Right atrium auricular region (tissue), 2 donors: Measurements from ENCODE around the gene SIT1. TPM values are rescaled to one million over a fixed set of nuclear protein-coding genes. Genes with fewer than 3 reads are reported as not detected.

Experiments used
- DNase-seq: peaks from one replicate; pipeline ENCODE4 v3.0.0-alpha.2; 2019; ENCODE audit warnings: low spot score
- H3K27ac ChIP-seq, 2 donors: fragments of 200-600 bp; sonication (generic); 1 replicate in 1 of 2; 2 replicates in 1 of 2; pipeline ENCODE4 v1.5.1; 2016 to 2019
- H3K27me3 ChIP-seq, 2 donors: fragments of 200-600 bp; sonication (generic); one replicate each; pipeline versions ENCODE4 v1.5.1 to v1.6.0; 2017 to 2019
- H3K36me3 ChIP-seq: fragments of 200-600 bp; sonication (generic); one replicate; pipeline ENCODE4 v1.5.1; 2016
- H3K4me1 ChIP-seq, 2 donors: fragments of 200-600 bp; sonication (generic); one replicate each; pipeline versions ENCODE4 v1.5.1 to v1.6.0; 2017 to 2019
- H3K4me3 ChIP-seq, 2 donors: fragments of 200-600 bp; sonication (generic); 1 replicate in 1 of 2; 2 replicates in 1 of 2; pipeline ENCODE4 v1.5.1; 2017 to 2019; ENCODE audit warnings: mild to moderate bottlenecking in 1 of 2, moderate library complexity in 1 of 2
- H3K9me3 ChIP-seq, 2 donors: fragments of 200-600 bp; sonication (generic); one replicate each; pipeline ENCODE4 v1.5.1; 2019
- CTCF ChIP-seq, 2 donors: fragments of 200-600 bp; sonication (generic); IDR thresholded peaks; one replicate each; pipeline ENCODE4 v1.5.1; 2019; ENCODE audit warnings: antibody characterized with exemption in 2 of 2
- total RNA-seq, 2 donors: library from RNA; depleted of rRNA; stranded (reverse); fragments of >200 nt; gene quantifications; one replicate each; pipeline ENCODE4 v1.1.0, GENCODE V29; 2016

Gene SIT1
- total RNA-seq, 2 donors from 2014 or later = 0.55 TPM; not detected in 1

DNA sequence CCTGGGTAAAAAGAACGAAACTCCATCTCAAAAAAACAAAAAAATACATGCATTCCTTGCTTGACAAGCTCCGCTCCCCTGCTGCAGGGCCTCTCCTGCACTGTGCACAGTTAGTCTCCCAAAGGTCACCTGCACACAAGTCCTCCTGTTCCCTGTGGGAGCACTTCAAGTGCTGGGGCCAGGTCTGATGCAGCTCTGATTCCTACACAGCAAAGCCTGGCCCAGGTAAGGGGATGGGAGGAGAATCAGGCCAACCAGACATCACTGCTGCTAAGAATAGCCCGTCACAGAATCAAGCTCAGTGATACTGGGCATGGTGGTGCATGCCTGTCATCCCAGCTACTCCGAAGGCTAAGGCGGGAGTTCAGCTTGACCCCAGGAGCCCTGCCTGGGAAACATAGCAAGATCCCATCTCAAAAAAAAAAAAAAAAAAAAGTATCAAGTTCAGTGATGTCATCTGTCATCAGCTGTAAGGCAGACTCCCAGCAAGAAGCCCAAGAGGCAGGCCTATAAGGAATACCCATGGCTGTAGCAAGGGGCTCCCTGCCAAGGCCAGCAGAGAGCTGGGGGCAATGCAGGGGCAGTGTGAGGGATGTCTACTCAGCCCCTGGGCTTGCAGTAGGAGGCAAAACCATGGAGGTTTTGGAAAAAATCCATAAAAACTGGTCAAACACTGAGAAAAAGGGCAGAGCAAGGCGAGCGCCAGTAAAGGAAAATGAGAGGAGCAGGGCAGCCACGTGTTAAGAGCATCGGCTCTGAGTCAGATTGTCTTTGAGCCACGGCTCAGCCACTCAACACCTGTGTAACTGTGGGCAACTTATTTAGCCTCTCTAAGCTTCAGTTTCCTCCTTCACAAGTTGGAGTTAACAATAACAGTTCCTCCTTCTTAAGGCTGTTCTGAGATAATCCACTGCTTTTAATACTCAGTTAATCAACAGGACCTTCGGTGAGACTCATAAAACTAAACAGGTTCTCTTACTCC lies 35.8 kb upstream of the SIT1 start:
- Histone ChIP-seq H3K4me1 (peaks cover 0 to 56% of the 10 kb centered on the region in 2 donors), H3K4me3 (peak overlapping the region; percentile 70 to 74), H3K27me3 (no peaks in the 10 kb centered on the region), H3K9me3 (no peaks in the 10 kb centered on the region), H3K36me3 (peaks cover 50% of the 10 kb centered on the region), H3K27ac (peak overlapping the region; percentile 97 to 99)
- DNase-seq = no peak
- TF ChIP-seq CTCF (IDR thresholded peaks at IDR 0.05) = no peak

GRCh38 chr9:35685506-35685905 lies 34.8 kb upstream of the SIT1 start:
- no peaks in the 10 kb centered on the region for H3K27me3 ChIP-seq
- H3K27ac ChIP-seq = peak overlapping the region; percentile 97 to 99
- no peaks in the 10 kb centered on the region for H3K9me3 ChIP-seq
- no peak for DNase-seq
- peaks cover 50% of the 10 kb centered on the region for H3K36me3 ChIP-seq
- no peak for TF ChIP-seq CTCF (IDR thresholded peaks at IDR 0.05)
- H3K4me1 ChIP-seq = peaks cover 0 to 51% of the 10 kb centered on the region in 2 donors
- peak overlapping the region; percentile 2 to 3 for H3K4me3 ChIP-seq

GRCh38 chr9:35684921-35685320 lies 34.2 kb upstream of the SIT1 start:
- H3K4me3 ChIP-seq = peak overlapping the region in 1 of 2 donors; percentile 2
- DNase-seq = no peak
- no peak for TF ChIP-seq CTCF (IDR thresholded peaks at IDR 0.05)
- H3K4me1 ChIP-seq = peaks cover 0 to 47% of the 10 kb centered on the region in 2 donors
- peaks cover 50% of the 10 kb centered on the region for H3K36me3 ChIP-seq
- H3K27ac ChIP-seq = peak overlapping the region; percentile 49 to 97
- H3K27me3 ChIP-seq = no peaks in the 10 kb centered on the region
- no peaks in the 10 kb centered on the region for H3K9me3 ChIP-seq

DNA sequence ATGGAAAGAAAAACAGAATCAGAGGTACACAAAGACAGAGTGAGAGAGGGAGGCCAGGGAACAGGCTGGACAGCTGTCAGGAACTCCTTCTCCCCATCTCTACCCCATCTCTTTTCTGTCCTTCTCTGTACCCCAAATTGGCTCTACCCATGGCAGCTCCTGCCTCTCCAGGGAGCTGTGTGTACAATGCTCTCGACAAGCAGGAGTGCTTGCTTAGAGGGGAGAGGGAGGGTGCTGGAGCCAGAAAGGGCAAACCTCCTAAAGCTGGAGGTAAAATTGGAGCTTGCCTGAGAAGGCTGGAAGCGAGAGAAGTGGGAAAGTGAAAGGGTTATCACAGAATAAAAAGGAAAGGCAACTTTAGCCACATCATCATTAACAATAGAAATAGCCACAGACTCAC lies 32.6 kb upstream of the SIT1 start:
- no peak for DNase-seq
- TF ChIP-seq CTCF (IDR thresholded peaks at IDR 0.05) = no peak
- no peaks in the 10 kb centered on the region for H3K9me3 ChIP-seq
- peaks cover 50% of the 10 kb centered on the region for H3K36me3 ChIP-seq
- no peaks in the 10 kb centered on the region for H3K27me3 ChIP-seq
- peaks cover 0 to 37% of the 10 kb centered on the region in 2 donors for H3K4me1 ChIP-seq
- no peak overlapping the region for H3K4me3 ChIP-seq
- H3K27ac ChIP-seq = no peak overlapping the region

- no peak overlapping the region for H3K27ac ChIP-seq
- H3K4me3 ChIP-seq = no peak overlapping the region
- H3K27me3 ChIP-seq = no peaks in the 10 kb centered on the region
- H3K4me1 ChIP-seq = peaks cover 0 to 31% of the 10 kb centered on the region in 2 donors
- peaks cover 45% of the 10 kb centered on the region for H3K36me3 ChIP-seq
- H3K9me3 ChIP-seq = no peaks in the 10 kb centered on the region
- DNase-seq = no peak
- TF ChIP-seq CTCF (IDR thresholded peaks at IDR 0.05) = no peak
Measured at GRCh38 chr9:35682520-35683315, 32.0 kb upstream of the SIT1 start.
